ENCODE data around the gene MFSD6L.

The MFSD6L gene

DNA sequence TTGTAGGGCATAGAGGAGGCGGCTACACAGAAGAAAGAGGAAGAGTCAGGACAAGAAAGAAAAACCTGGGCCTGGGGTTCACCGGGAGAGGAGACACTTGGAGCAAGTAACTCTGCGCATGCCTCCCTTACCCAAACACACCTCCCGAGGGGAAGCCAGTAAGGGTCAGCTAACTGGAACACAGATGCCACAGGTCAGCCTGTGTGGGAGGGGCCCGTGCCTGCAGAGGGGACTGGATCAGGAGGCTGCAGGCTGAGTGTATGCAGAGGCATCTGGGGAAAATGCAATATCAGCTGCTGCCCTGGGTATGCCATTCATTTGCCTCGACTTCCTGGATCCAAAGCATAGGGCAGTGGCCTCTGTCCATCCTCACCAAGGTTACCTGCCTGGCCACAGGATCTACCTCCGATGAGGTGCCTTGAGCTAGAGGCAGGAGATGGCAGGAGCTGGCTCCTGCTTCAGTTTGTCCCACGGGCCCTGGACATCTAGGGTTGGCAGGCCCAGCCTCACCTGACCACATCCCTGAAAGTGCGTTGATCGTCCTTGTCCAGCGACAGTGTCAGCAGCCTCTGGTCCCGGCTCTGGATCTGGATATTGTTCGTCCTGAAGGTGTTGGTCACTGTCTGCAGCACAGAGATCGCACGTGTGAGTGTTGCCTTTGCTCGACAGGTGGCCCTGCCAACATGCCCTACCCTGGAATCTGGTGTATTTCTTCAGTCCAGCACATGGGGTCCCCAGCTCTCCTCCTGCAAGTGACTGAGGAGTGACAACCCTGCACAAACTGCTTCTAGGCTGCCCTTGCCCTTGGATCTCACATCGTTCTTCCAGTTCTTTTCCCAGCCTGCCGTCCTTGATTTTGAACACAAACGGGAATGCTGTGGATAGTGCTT is 4.6 kb upstream of the MFSD6L start:
- peak; percentile 11 for DNase-seq (ENCODE audit: low read depth)
- H3K4me3 ChIP-seq (ENCODE audit: low read depth, low read length): no peak overlapping the region
- TF ChIP-seq MYC (IDR thresholded peaks at IDR 0.05; ENCODE audit: low read depth, low read length) (no peak), POLR2A (IDR thresholded peaks at IDR 0.05; ENCODE audit: extremely low read depth, insufficient read length) (no peak)
- TF ChIP-seq, protein P1, sequence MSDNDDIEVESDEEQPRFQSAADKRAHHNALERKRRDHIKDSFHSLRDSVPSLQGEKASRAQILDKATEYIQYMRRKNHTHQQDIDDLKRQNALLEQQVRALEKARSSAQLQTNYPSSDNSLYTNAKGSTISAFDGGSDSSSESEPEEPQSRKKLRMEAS (IDR thresholded peaks at IDR 0.05; ENCODE audit: low read depth, low read length): no peak
- TF ChIP-seq, protein P2, sequence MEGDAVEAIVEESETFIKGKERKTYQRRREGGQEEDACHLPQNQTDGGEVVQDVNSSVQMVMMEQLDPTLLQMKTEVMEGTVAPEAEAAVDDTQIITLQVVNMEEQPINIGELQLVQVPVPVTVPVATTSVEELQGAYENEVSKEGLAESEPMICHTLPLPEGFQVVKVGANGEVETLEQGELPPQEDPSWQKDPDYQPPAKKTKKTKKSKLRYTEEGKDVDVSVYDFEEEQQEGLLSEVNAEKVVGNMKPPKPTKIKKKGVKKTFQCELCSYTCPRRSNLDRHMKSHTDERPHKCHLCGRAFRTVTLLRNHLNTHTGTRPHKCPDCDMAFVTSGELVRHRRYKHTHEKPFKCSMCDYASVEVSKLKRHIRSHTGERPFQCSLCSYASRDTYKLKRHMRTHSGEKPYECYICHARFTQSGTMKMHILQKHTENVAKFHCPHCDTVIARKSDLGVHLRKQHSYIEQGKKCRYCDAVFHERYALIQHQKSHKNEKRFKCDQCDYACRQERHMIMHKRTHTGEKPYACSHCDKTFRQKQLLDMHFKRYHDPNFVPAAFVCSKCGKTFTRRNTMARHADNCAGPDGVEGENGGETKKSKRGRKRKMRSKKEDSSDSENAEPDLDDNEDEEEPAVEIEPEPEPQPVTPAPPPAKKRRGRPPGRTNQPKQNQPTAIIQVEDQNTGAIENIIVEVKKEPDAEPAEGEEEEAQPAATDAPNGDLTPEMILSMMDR (IDR thresholded peaks at IDR 0.05; ENCODE audit: low read depth, low read length): no peak

DNA sequence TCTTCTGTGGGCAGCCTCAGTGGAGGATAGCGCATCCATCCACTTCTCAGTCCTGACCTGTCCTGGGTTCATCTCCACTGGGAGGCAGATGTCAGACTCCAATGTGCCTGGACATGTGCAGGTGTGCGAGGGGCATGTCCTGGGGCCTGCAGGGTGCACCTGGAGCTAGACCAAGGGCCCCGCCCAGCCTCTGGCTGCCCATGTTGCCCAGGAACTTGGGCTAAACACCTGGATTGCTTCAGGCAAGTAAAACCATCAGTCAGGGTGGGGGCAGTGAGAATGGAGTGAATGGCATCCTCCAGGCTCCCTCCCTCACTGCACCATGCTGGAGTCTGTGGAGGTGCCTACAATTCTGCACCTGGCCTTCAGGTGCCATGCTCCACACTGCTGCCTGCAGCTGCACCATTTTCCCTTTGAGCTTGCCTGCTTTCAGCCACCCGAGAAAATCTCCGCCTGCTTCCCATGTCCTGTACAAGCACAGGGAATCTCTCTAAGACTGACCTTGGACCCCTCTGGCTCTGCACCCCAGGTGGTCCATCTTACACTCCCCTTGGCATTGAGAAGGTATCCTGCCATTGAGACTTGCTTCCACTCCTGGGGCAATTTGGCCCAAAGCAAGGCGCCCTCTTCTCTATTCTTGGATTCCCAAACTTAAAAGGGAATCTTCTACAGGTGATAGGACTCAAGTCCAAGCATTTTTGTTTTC is 2.1 kb upstream of the MFSD6L start:
- DNase-seq (ENCODE audit: low read depth): no peak
- H3K4me3 ChIP-seq (ENCODE audit: low read depth, low read length): no peak overlapping the region
- no peak for TF ChIP-seq MYC (IDR thresholded peaks at IDR 0.05; ENCODE audit: low read depth, low read length)

DNA sequence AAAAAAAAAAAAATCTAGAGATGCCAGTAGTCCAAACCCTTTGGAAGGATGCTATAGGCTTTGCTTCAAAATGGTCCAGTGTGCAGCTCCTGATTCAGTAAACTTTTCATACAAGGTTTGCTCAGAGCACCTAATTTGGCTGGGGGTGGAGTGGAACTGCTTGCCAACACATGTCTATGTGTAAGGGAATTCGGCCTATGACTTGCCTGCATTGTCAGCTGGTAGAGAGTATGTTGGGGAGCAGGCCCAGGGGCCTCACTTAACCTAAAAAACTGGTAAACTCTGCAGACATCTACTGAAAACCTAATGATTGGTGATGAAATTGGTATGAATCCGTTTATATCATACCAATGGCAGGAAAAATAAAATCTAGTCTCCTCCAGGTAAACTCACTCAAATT is 1.5 kb upstream of the MFSD6L start:
- TF ChIP-seq, protein P2 (IDR thresholded peaks at IDR 0.05; ENCODE audit: low read depth, low read length): no peak
- no peak for TF ChIP-seq MYC (IDR thresholded peaks at IDR 0.05; ENCODE audit: low read depth, low read length)
- TF ChIP-seq POLR2A (IDR thresholded peaks at IDR 0.05; ENCODE audit: extremely low read depth, insufficient read length): no peak
- TF ChIP-seq, protein P1 (IDR thresholded peaks at IDR 0.05; ENCODE audit: low read depth, low read length): no peak
- no peak for DNase-seq (ENCODE audit: low read depth)
- no peak overlapping the region for H3K4me3 ChIP-seq (ENCODE audit: low read depth, low read length)

DNA sequence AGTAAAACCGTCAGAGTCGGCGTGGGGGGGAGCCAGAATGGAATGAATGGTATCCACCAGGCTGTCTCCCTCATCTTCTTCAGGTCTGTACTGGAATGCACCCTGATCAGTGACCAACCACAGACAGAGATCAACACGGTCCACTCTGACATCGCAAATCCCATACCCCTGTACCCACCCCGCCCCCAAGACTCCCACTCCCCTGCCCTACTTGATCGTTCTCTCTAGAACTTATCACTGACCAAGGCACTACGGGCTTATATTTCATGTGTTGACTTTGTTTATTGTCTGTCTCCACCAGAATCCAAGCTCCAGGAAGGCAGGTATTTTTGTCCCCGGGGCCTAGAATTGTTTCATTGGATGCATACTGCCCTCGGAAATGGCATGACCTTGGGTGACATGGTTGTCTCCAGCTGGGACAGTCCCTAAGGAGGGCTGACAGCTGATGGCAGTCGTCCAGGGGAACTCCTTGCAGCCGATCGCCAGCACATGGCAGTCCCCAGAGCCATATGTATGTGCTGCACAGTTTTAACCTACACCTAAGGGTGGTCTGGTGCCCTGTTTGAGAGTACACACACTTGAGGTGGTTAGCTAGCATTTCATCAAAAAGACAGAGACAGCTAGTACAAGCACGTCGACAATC is 526 bp upstream of the MFSD6L start:
- TF ChIP-seq, protein P1 (IDR thresholded peaks at IDR 0.05; ENCODE audit: low read depth, low read length): no peak
- no peak for DNase-seq (ENCODE audit: low read depth)
- no peak overlapping the region for H3K4me3 ChIP-seq (ENCODE audit: low read depth, low read length)

DNA sequence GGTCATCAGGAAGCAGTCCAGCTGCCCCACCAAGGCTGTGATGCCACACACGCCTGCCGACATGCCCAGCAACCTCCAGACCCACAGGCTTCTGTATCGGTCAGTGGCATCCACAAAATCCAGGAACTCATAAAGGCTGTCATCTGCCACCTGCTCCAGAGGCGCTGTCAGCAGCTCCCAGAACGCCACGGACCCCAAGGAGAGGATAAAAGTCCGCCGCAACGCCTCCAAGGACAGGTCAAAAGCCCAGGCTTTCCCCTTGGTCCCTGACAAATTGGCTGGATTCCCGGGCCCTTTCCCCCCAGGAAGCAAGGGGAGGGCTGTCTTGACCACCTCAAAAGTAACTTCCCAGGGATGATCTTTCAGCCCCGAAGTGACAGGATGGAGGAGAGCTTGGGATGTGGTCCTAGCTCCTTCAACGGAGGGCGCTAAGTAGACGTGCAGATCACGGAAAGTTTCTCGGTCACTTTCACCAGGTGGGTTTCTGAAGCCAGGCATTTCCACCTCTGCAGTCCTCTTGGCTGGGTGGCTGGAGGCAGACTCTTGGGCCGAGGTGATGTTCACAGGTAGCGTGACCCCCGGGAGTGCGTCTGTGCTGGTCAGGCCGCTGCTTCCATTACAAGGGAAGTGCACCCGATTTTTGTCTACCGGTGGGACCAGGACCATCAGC is 854 bp downstream of the MFSD6L start:
- H3K4me3 ChIP-seq (ENCODE audit: low read depth, low read length): no peak overlapping the region
- DNase-seq (ENCODE audit: low read depth): no peak
- no peak for TF ChIP-seq POLR2A (IDR thresholded peaks at IDR 0.05; ENCODE audit: extremely low read depth, insufficient read length)
- TF ChIP-seq, protein P1 (IDR thresholded peaks at IDR 0.05; ENCODE audit: low read depth, low read length): no peak

DNA sequence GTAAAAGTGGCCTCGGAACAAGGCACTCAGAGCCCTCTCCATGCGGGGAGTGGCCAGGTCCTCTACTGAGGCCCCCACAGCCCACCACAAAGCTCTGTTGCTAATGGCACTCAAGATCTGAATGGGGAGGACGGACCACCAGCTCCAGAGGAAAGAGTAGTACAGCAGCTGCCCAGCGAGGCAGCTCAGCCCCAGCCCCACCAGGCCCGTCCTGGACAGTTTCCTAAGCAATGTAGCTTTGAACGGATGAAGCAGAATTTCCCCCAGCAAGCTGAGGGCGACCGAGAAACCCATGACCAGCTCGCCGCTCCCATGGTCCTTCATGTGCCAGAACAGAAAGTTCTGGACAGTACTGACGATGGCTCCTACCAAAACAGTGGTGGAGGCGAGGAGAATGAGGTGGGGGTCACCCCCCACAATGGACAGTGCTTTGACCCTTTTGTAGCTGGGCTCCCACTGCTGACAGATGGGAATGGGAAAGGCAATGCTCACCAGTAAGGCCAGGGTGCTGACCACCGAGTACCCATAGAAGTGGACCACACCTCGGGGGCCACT is 1.5 kb downstream of the MFSD6L start:
- TF ChIP-seq, protein P2 (IDR thresholded peaks at IDR 0.05; ENCODE audit: low read depth, low read length): no peak
- no peak for TF ChIP-seq POLR2A (IDR thresholded peaks at IDR 0.05; ENCODE audit: extremely low read depth, insufficient read length)
- no peak for DNase-seq (ENCODE audit: low read depth)
- no peak overlapping the region for H3K4me3 ChIP-seq (ENCODE audit: low read depth, low read length)

DNA sequence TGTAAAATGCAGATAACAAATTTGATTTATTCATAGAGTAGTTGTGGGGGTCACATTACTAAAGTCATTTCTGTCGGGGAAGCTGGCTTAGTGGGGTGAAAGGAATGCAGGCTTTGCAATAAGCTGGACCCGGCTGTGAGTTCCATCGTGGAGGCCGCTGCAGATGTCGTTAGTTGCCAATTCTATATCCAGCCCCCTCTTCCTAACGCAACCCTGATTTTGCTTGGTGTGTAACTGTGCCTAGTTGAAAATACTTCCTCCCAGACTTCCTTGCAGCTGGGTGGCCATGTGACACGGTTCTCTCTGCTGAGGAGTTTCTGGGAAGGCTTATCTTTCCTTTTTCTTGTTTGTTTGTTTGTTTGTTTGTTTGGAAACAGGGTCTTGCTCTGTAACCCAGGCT is 4.5 kb downstream of the MFSD6L start:
- TF ChIP-seq MYC (IDR thresholded peaks at IDR 0.05; ENCODE audit: low read depth, low read length) (no peak), POLR2A (IDR thresholded peaks at IDR 0.05; ENCODE audit: extremely low read depth, insufficient read length) (no peak)
- TF ChIP-seq, protein P1 (IDR thresholded peaks at IDR 0.05; ENCODE audit: low read depth, low read length): no peak
- TF ChIP-seq, protein P2 (IDR thresholded peaks at IDR 0.05; ENCODE audit: low read depth, low read length): no peak

More for the DNA sequence above, 4.5 kb downstream of the MFSD6L start:
- H3K4me3 ChIP-seq (ENCODE audit: low read depth, low read length): no peak overlapping the region
- DNase-seq (ENCODE audit: low read depth): no peak

Data from NB4 (cell line).